Measurements from ENCODE around the gene RNASET2.
"Not testable (repeated sequence)": the region's sequence is repeated elsewhere in the genome, so short reads cannot be mapped to it uniquely, and the experiment has no call there.

RNASET2 gene

GRCh38 chr6:166904101-166904746, 52.1 kb downstream of the RNASET2 start:
- no peak for DNase-seq (ENCODE audit: low read depth in 1 of 2, low spot score in 1 of 2)

- DNase-seq (ENCODE audit: low read depth in 1 of 2, low spot score in 1 of 2), result no peak
Observed at GRCh38 chr6:166903500-166903899, 52.9 kb downstream of the RNASET2 start.

GRCh38 chr6:166903027-166903426, 53.3 kb downstream of the RNASET2 start:
- DNase-seq (ENCODE audit: low read depth in 1 of 2, low spot score in 1 of 2), result no peak

- no peak for DNase-seq (ENCODE audit: low read depth in 1 of 2, low spot score in 1 of 2)
Observed at GRCh38 chr6:166902211-166902755, 54.1 kb downstream of the RNASET2 start.

- no peak for DNase-seq (ENCODE audit: low read depth in 1 of 2, low spot score in 1 of 2)
Observed at GRCh38 chr6:166901626-166902025, 54.7 kb downstream of the RNASET2 start.

- DNase-seq (ENCODE audit: low read depth in 1 of 2, low spot score in 1 of 2), result no peak
Observed at GRCh38 chr6:166900956-166901607, 55.3 kb downstream of the RNASET2 start.

GRCh38 chr6:166900130-166900708, 56.1 kb downstream of the RNASET2 start:
- DNase-seq (ENCODE audit: low read depth in 1 of 2, low spot score in 1 of 2), result no peak

- DNase-seq (ENCODE audit: low read depth in 1 of 2, low spot score in 1 of 2), result no peak
Observed at GRCh38 chr6:166898910-166899309, 57.4 kb downstream of the RNASET2 start.

GRCh38 chr6:166894614-166895013, 61.7 kb downstream of the RNASET2 start:
- not testable (repeated sequence) for DNase-seq (ENCODE audit: low read depth in 1 of 2, low spot score in 1 of 2)

GRCh38 chr6:166892472-166892871, 63.9 kb downstream of the RNASET2 start:
- DNase-seq (ENCODE audit: low read depth in 1 of 2, low spot score in 1 of 2), result not testable (repeated sequence)

GRCh38 chr6:166886773-166887172, 69.6 kb downstream of the RNASET2 start:
- not testable (repeated sequence) for DNase-seq (ENCODE audit: low read depth in 1 of 2, low spot score in 1 of 2)

- DNase-seq (ENCODE audit: low read depth in 1 of 2, low spot score in 1 of 2), result not testable (repeated sequence)
Observed at GRCh38 chr6:166884958-166885357, 71.4 kb downstream of the RNASET2 start.

- no peak for DNase-seq (ENCODE audit: low read depth in 1 of 2, low spot score in 1 of 2)
Observed at GRCh38 chr6:166879594-166879993, 76.8 kb downstream of the RNASET2 start.

All from activated CD4-positive, alpha-beta T cell treated with anti-CD3 and anti-CD28 coated beads, Interleukin-2, amount 50 U/mL, for 24 hours (primary cell).